SJSA1 (cell line): ENCODE measurements around the gene GRK3. TPM values are rescaled to one million over a fixed set of nuclear protein-coding genes. Genes with fewer than 3 reads are reported as not detected.
"Not testable (repeated sequence)": the region's sequence is repeated elsewhere in the genome, so short reads cannot be mapped to it uniquely, and the experiment has no call there.

ENCODE experiments used
- DNase-seq, 2 experiments: peaks; one replicate each; pipeline ENCODE4 v3.0.0-alpha.2; 2015 to 2020; ENCODE audit warnings: low spot score in 2 of 2, low read depth in 1 of 2
- H3K27ac ChIP-seq: fragments of 250-450 bp; sonication (Bioruptor Pico); 2 replicates; pipeline ENCODE4 v1.5.1; 2020; ENCODE audit warnings: mild to moderate bottlenecking, moderate library complexity
- H3K27me3 ChIP-seq: fragments of 250-450 bp; sonication (Bioruptor Pico); replicated peaks from 2 replicates; pipeline ENCODE4 v1.5.1; 2020; ENCODE audit warnings: mild to moderate bottlenecking, moderate library complexity
- H3K36me3 ChIP-seq: fragments of 250-450 bp; sonication (Bioruptor Pico); 2 replicates; pipeline ENCODE4 v1.5.1; 2020; ENCODE audit warnings: mild to moderate bottlenecking
- H3K4me1 ChIP-seq: fragments of 250-450 bp; sonication (Bioruptor Pico); replicated peaks from 2 replicates; pipeline ENCODE4 v1.6.1; 2021; ENCODE audit warnings: mild to moderate bottlenecking
- H3K4me3 ChIP-seq: fragments of 250-450 bp; sonication (Bioruptor Pico); 2 replicates; pipeline ENCODE4 v1.5.1; 2020; ENCODE audit warnings: mild to moderate bottlenecking
- H3K9me3 ChIP-seq: fragments of 250-450 bp; sonication (Bioruptor Pico); replicated peaks from 2 replicates; pipeline ENCODE4 v1.5.1; 2020; ENCODE audit warnings: mild to moderate bottlenecking
- total RNA-seq: library from RNA; depleted of rRNA; stranded (reverse); fragments of >200 nt; shearing (Covaris generic); gene quantifications from 2 replicates; pipeline ENCODE4 v1.2.3, GENCODE V29; 2014

Gene GRK3
- total RNA-seq, 1 experiment from 2014 or later, result 6.3 TPM

- no peaks in the 10 kb centered on the region; the same call in 1 of the 2 replicates for H3K27me3 ChIP-seq
- no peak overlapping the region for H3K4me3 ChIP-seq
- H3K4me1 ChIP-seq, result peaks cover 6% of the 10 kb centered on the region; the same call in 1 of the 2 replicates
- peaks cover 2% of the 10 kb centered on the region for H3K36me3 ChIP-seq
- no peak for DNase-seq
- no peaks in the 10 kb centered on the region for H3K9me3 ChIP-seq
- no peak overlapping the region for H3K27ac ChIP-seq
These were observed 5.5 kb downstream of the GRK3 start for GRCh38 chr22:25569983-25570382.

- H3K27me3 ChIP-seq, result no peaks in the 10 kb centered on the region; the same call in 1 of the 2 replicates
- H3K27ac ChIP-seq, result no peak overlapping the region
- no peak for DNase-seq
- H3K9me3 ChIP-seq, result no peaks in the 10 kb centered on the region
- no peak overlapping the region for H3K4me3 ChIP-seq
- no peaks in the 10 kb centered on the region for H3K36me3 ChIP-seq
- H3K4me1 ChIP-seq, result peaks cover 2% of the 10 kb centered on the region; the same call in 1 of the 2 replicates
These were observed 6.0 kb downstream of the GRK3 start for GRCh38 chr22:25570486-25570885.

GRCh38 chr22:25571969-25572707 lies 7.7 kb downstream of the GRK3 start:
- H3K4me1 ChIP-seq, DNase-seq, H3K27me3 ChIP-seq, H3K36me3 ChIP-seq, H3K9me3 ChIP-seq, H3K4me3 ChIP-seq, H3K27ac ChIP-seq: not testable (repeated sequence)

GRCh38 chr22:25572708-25573171 lies 8.3 kb downstream of the GRK3 start:
- H3K36me3 ChIP-seq, result no peaks in the 10 kb centered on the region
- no peaks in the 10 kb centered on the region; the same call in 1 of the 2 replicates for H3K27me3 ChIP-seq
- H3K9me3 ChIP-seq, result no peaks in the 10 kb centered on the region
- H3K4me1 ChIP-seq, result no peaks in the 10 kb centered on the region
- no peak for DNase-seq
- H3K4me3 ChIP-seq, result no peak overlapping the region
- H3K27ac ChIP-seq, result no peak overlapping the region

GRCh38 chr22:25573841-25574240 lies 9.4 kb downstream of the GRK3 start:
- Histone ChIP-seq H3K36me3 (peaks cover 2% of the 10 kb centered on the region; the same call in 1 of the 2 replicates), H3K9me3 (no peaks in the 10 kb centered on the region), H3K27me3 (no peaks in the 10 kb centered on the region; the same call in 1 of the 2 replicates), H3K4me1 (no peaks in the 10 kb centered on the region), H3K27ac (no peak overlapping the region), H3K4me3 (no peak overlapping the region)
- no peak for DNase-seq

- Histone ChIP-seq H3K27me3 (no peaks in the 10 kb centered on the region; the same call in 1 of the 2 replicates), H3K36me3 (peaks cover 3% of the 10 kb centered on the region; the same call in 1 of the 2 replicates), H3K27ac (no peak overlapping the region), H3K9me3 (no peaks in the 10 kb centered on the region), H3K4me3 (no peak overlapping the region), H3K4me1 (no peaks in the 10 kb centered on the region)
- no peak for DNase-seq
These were observed 10.3 kb downstream of the GRK3 start for GRCh38 chr22:25574736-25575135.

- not testable (repeated sequence) for DNase-seq, H3K4me3 ChIP-seq, H3K4me1 ChIP-seq, H3K9me3 ChIP-seq, H3K27me3 ChIP-seq, H3K36me3 ChIP-seq, H3K27ac ChIP-seq
These were observed 11.4 kb downstream of the GRK3 start for GRCh38 chr22:25575674-25576392.

GRCh38 chr22:25581452-25581851 lies 17.0 kb downstream of the GRK3 start:
- not testable (repeated sequence) for H3K36me3 ChIP-seq, H3K27ac ChIP-seq

GRCh38 chr22:25582946-25583345 lies 18.5 kb downstream of the GRK3 start:
- Histone ChIP-seq H3K27me3 (no peaks in the 10 kb centered on the region), H3K27ac (peak overlapping the region; percentile 47), H3K4me1 (peaks cover 18% of the 10 kb centered on the region), H3K9me3 (no peaks in the 10 kb centered on the region), H3K36me3 (peaks cover 3% of the 10 kb centered on the region; the same call in 1 of the 2 replicates), H3K4me3 (no peak overlapping the region)
- peak in 1 of 2 experiments; percentile 60 for DNase-seq

More at GRCh38 chr22:25581452-25581851, 17.0 kb downstream of the GRK3 start:
- DNase-seq, H3K9me3 ChIP-seq, H3K4me3 ChIP-seq, H3K27me3 ChIP-seq: not testable (repeated sequence)
- peaks cover 18% of the 10 kb centered on the region for H3K4me1 ChIP-seq

GRCh38 chr22:25584993-25585392 lies 20.5 kb downstream of the GRK3 start:
- H3K36me3 ChIP-seq, H3K27ac ChIP-seq, H3K27me3 ChIP-seq, H3K4me3 ChIP-seq, H3K9me3 ChIP-seq, DNase-seq: not testable (repeated sequence)
- H3K4me1 ChIP-seq, result peaks cover 18% of the 10 kb centered on the region

- not testable (repeated sequence) for H3K4me3 ChIP-seq, H3K27me3 ChIP-seq, H3K27ac ChIP-seq, H3K9me3 ChIP-seq, H3K4me1 ChIP-seq, DNase-seq, H3K36me3 ChIP-seq
These were observed 25.2 kb downstream of the GRK3 start for GRCh38 chr22:25589664-25590063.

- H3K4me1 ChIP-seq, H3K27me3 ChIP-seq, H3K9me3 ChIP-seq, H3K27ac ChIP-seq, DNase-seq, H3K36me3 ChIP-seq, H3K4me3 ChIP-seq: not testable (repeated sequence)
These were observed 28.8 kb downstream of the GRK3 start for GRCh38 chr22:25593323-25593722.

GRCh38 chr22:25598609-25599008 lies 34.1 kb downstream of the GRK3 start:
- H3K9me3 ChIP-seq, result no peaks in the 10 kb centered on the region
- no peak overlapping the region for H3K27ac ChIP-seq
- H3K27me3 ChIP-seq, result no peaks in the 10 kb centered on the region
- H3K36me3 ChIP-seq, result no peaks in the 10 kb centered on the region
- H3K4me3 ChIP-seq, result no peak overlapping the region
- DNase-seq, result no peak
- peaks cover 11% of the 10 kb centered on the region for H3K4me1 ChIP-seq

- H3K27me3 ChIP-seq, result no peaks in the 10 kb centered on the region
- H3K4me3 ChIP-seq, result no peak overlapping the region
- H3K27ac ChIP-seq, result no peak overlapping the region
- DNase-seq, result no peak
- H3K9me3 ChIP-seq, result no peaks in the 10 kb centered on the region
- peaks cover 11% of the 10 kb centered on the region for H3K4me1 ChIP-seq
- no peaks in the 10 kb centered on the region for H3K36me3 ChIP-seq
These were observed 38.0 kb downstream of the GRK3 start for GRCh38 chr22:25602445-25602844.
